Astrocyte of the spinal cord (primary cell): ENCODE results near the gene SORD.

Experiments
- DNase-seq: peaks from one replicate; pipeline ENCODE4 v3.0.0; 2011; ENCODE audit warnings: low read depth, low spot score
- H3K4me3 ChIP-seq: 2 replicates; pipeline ENCODE4 v1.5.1; 2011; ENCODE audit warnings: low read depth, mild to moderate bottlenecking, low read length, moderate library complexity
- in situ Hi-C: cut with HindIII; loops from 2 replicates; pipeline ENCODE4 v1.10.0; 2017; ENCODE audit warnings: low sequenced_read_pairs
- TF ChIP-seq, protein P1 (sequence below): IDR thresholded peaks from 2 replicates; pipeline ENCODE4 v1.5.1; 2012; ENCODE audit warnings: low read depth, mild to moderate bottlenecking, low read length, inconsistent platforms

Gene SORD

DNA sequence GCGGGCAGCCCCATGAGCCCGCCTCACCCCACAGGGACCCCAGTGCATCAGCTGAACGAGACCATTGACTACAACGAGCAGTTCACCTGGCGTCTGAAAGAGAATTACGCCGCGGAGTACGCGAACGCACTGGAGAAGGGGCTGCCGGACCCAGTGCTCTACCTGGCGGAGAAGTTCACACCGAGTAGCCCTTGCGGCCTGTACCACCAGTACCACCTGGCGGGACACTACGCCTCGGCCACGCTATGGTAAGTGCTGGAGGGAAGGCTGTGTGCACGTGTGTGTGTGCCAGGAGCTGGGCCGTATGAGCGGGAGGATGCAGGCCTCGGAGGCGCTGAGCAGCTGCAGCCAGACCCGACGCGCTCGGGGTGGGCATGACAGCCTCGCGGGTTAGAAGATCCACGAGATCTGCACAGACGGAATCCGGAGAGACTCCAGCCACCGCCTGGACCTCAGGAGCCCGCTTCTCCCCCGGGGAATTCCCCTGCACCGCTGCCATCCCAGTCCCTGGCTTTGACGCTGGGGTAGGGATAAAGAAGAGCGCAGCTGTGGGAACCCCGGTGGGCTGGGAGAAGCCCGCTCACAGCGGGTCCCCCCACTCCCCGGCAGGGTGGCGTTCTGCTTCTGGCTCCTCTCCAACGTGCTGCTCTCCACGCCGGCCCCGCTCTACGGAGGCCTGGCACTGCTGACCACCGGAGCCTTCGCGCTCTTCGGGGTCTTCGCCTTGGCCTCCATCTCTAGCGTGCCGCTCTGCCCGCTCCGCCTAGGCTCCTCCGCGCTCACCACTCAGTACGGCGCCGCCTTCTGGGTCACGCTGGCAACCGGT lies 93.7 kb downstream of the SORD start:
- in situ Hi-C loops: no loop called here
- H3K4me3 ChIP-seq: no peak overlapping the region
- TF ChIP-seq, protein P1, sequence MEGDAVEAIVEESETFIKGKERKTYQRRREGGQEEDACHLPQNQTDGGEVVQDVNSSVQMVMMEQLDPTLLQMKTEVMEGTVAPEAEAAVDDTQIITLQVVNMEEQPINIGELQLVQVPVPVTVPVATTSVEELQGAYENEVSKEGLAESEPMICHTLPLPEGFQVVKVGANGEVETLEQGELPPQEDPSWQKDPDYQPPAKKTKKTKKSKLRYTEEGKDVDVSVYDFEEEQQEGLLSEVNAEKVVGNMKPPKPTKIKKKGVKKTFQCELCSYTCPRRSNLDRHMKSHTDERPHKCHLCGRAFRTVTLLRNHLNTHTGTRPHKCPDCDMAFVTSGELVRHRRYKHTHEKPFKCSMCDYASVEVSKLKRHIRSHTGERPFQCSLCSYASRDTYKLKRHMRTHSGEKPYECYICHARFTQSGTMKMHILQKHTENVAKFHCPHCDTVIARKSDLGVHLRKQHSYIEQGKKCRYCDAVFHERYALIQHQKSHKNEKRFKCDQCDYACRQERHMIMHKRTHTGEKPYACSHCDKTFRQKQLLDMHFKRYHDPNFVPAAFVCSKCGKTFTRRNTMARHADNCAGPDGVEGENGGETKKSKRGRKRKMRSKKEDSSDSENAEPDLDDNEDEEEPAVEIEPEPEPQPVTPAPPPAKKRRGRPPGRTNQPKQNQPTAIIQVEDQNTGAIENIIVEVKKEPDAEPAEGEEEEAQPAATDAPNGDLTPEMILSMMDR: no peak
- no peak for DNase-seq

DNA sequence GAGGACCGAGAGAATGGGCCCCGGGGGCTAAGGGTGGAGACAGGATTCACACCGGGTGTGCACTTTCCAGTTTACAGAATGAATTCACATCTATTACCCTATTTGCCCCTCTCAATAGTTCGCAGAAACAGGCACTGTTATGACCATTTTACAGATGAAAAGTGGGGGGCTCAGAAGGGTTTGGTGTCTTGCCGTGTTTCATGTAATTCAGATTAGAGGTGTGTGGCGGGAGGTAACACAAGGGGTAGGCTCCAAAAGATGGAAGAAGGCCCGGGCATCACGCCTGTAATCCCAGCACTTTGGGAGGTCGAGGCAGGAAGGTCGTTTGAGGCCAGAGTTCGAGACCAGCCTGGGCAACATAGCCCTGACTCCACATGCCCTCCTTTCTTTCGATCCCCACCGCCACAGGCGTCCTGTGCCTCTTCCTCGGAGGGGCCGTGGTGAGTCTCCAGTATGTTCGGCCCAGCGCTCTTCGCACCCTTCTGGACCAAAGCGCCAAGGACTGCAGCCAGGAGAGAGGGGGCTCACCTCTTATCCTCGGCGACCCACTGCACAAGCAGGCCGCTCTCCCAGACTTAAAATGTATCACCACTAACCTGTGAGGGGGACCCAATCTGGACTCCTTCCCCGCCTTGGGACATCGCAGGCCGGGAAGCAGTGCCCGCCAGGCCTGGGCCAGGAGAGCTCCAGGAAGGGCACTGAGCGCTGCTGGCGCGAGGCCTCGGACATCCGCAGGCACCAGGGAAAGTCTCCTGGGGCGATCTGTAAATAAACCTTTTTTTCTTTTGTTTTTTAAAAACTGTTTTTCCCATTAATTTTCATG lies 94.5 kb downstream of the SORD start:
- TF ChIP-seq, protein P1: no peak
- no peak for DNase-seq
- no peak overlapping the region for H3K4me3 ChIP-seq
- in situ Hi-C loops: no loop called here

DNA sequence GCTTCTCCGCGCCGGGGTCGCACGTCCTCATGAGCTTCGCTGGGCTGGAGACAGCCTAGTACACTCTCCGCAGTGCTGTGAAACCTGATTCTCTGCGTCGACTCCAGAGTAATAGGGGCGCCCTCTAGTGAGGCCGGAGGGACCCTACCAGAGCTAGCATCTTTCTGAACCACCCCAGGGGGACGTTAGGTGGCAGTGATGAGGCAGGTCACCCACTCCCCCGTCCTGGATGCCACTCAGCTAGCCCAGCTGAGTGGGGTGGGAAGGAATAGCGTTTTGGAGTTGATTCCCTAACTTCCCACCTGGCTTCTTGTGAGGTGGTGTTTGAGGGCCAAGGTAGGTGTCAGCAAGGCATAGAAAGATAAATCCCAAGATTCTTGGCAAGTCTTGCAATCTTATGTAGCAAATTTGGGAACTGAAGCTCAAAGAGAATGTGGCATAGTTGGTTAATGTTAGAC lies 95.2 kb downstream of the SORD start:
- TF ChIP-seq, protein P1: peak; percentile 100
- in situ Hi-C loops: no loop called here
- no peak overlapping the region for H3K4me3 ChIP-seq
- DNase-seq: peak; percentile 89

DNA sequence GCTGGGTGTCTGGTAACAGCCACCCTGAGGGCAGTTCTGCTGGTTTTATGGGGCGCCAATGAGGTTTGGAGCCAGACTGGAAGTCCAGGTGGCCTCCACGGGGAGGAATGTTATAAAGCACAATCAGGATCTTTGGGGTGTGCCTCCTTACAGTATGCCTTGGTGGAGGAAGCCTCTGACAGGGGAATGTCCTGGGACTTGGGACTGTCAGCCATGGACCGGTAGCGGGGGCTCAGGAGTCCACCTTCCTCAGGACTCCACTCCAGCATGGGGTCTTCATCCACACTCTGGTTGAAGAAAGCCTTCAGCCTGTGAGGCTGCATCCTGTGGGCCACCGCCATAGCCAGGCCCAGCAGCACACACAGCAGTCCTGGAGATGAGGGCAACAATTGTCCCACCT lies 96.0 kb downstream of the SORD start:
- in situ Hi-C loops: no loop called here
- DNase-seq: no peak
- TF ChIP-seq, protein P1: no peak
- no peak overlapping the region for H3K4me3 ChIP-seq

DNA sequence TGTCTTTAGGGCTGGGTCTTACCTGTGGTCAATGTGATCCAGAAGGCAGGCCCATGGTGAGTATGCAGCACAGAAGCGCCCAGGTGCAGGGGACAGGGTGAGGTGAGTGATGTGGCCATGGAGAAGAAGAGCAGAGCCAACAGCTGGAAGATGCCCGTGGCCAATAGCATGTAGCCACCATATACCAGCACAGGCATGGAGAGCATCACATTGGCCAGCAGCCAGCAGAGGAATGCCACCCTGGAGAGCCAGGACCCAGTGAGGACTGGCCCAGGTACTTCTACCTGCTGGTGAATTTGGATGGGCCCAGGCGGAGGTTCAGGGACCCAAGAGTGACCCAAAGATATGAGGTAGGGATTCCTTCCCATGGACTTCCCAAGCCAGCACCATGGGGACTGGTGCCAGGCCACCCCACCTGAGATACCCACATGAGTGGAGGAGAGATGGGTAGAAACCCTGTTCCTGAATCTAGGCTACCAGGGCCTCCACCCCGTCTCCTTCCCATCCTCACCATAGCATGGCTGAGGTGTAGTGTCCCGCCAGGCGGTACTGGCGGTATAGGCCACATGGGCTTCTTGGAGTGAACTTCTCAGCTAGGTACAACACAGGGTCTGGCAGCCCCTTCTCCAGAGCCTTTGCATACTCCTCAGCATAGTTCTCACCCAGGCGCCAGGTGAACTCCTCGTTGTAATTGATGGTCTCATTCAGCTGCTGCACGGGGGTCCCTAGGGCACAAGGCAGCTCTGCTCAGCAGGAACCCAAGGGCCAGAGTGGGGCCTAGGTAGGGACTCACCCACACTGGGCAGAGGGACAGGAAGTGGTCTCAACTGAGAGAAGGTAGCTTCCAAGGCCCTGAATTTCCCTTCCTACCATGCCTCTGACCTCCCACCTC lies 97.3 kb downstream of the SORD start:
- no peak for DNase-seq
- in situ Hi-C loops: no loop called here
- no peak overlapping the region for H3K4me3 ChIP-seq
- TF ChIP-seq, protein P1: no peak

DNA sequence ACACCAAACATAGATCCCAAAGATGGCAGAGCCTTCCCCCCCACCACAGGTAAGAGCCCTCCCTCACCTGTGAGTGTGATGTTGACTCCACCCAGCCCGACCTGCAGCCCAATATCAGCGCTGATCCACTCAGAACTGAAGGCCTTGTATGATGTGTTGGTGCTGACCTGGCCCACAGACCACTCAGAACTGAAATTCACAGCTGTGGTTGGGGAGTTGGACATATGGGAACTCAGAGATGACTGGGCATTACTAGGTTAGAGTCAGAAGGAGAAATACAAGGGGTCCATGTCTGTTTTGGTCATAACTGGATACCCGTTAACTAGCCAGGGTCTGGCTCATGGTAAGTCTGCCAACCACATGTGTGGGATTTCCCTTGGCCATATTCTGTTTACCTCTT lies 98.0 kb downstream of the SORD start:
- DNase-seq: no peak
- TF ChIP-seq, protein P1: no peak
- in situ Hi-C loops: no loop called here
- no peak overlapping the region for H3K4me3 ChIP-seq
